HepG2 (cell line): ENCODE measurements around the gene SLC13A3. TPM values are rescaled to one million over a fixed set of nuclear protein-coding genes. Genes with fewer than 3 reads are reported as not detected.
A peak's percentile ranks its signal among the peaks of the same experiment; 100 is the strongest.

Source experiments
- CCAR2 ChIP-seq: fragments of 200-400 bp; formaldehyde crosslinking; optimal IDR thresholded peaks from 2 replicates; pipeline ENCODE3; 2018; ENCODE audit warnings: low read depth, mild to moderate bottlenecking, low read length, moderate library complexity
- DNMT3B ChIP-seq: conservative IDR thresholded peaks from 2 replicates; pipeline ENCODE4 v1.6.1; 2016; ENCODE audit warnings: missing biosample characterization, control low read depth
- FOXP1 ChIP-seq, 2 experiments: fragments of 450-650 bp in 1 of 2; IDR thresholded peaks; 2 replicates each; pipeline ENCODE4 v1.6.1; 2017 to 2018; ENCODE audit warnings: antibody characterized with exemption in 1 of 2
- HDAC2 ChIP-seq: sonication (generic); formaldehyde crosslinking; IDR thresholded peaks from 2 replicates; pipeline ENCODE4 v1.4.0; 2020; ENCODE audit warnings: missing genetic modification reagents
- JUN ChIP-seq: sonication (generic); formaldehyde crosslinking; IDR thresholded peaks from 2 replicates; pipeline ENCODE4 v1.4.0; 2020; ENCODE audit warnings: mild to moderate bottlenecking, missing genetic modification reagents
- KLF6 ChIP-seq: IDR thresholded peaks from 2 replicates; pipeline ENCODE4 v1.8.0; 2016; ENCODE audit warnings: missing biosample characterization, missing genetic modification reagents
- LCORL ChIP-seq, 2 experiments: fragments of 450-650 bp in 1 of 2; sonication (generic) in 1 of 2; formaldehyde crosslinking in 1 of 2; IDR thresholded peaks; 2 replicates each; pipeline versions ENCODE4 v1.5.0 to v1.6.1; 2017 to 2020; ENCODE audit warnings: antibody characterized with exemption in 1 of 2, missing genetic modification reagents in 1 of 2
- MATR3 ChIP-seq: sonication (generic); formaldehyde crosslinking; IDR thresholded peaks from 2 replicates; pipeline ENCODE4 v1.4.0; 2020; ENCODE audit warnings: missing genetic modification reagents
- NAIF1 ChIP-seq: sonication (generic); formaldehyde crosslinking; IDR thresholded peaks from 2 replicates; pipeline ENCODE4 v1.5.0; 2020; ENCODE audit warnings: mild to moderate bottlenecking, missing genetic modification reagents, borderline replicate concordance
- POLR2G ChIP-seq: fragments of 200-400 bp; formaldehyde crosslinking; IDR thresholded peaks from 2 replicates; pipeline ENCODE4 v1.6.1; 2018; ENCODE audit warnings: mild to moderate bottlenecking, low read depth, low read length, moderate library complexity
- RARA ChIP-seq: IDR thresholded peaks from 2 replicates; pipeline ENCODE4 v1.6.1; 2016; ENCODE audit warnings: missing genetic modification reagents, missing compliant biosample characterization
- SKI ChIP-seq: fragments of 450-650 bp; IDR thresholded peaks from one replicate; pipeline ENCODE4 v1.6.1; 2018; ENCODE audit warnings: mild to moderate bottlenecking; ENCODE audit not compliant: partially characterized antibody
- SOX13 ChIP-seq, 3 experiments: fragments of 450-650 bp in 1 of 3; sonication (generic) in 1 of 3; formaldehyde crosslinking in 1 of 3; IDR thresholded peaks in 2 of 3; conservative IDR thresholded peaks in 1 of 3; 2 replicates each; pipeline versions ENCODE4 v1.5.0 to v1.6.1; 2016 to 2020; ENCODE audit warnings: antibody characterized with exemption in 1 of 3, mild to moderate bottlenecking in 1 of 3, missing compliant biosample characterization in 1 of 3, missing genetic modification reagents in 1 of 3, moderate library complexity in 1 of 3
- TBL1XR1 ChIP-seq: fragments of 150-350 bp; IDR thresholded peaks from 2 replicates; pipeline ENCODE4 v1.6.1; 2014; ENCODE audit warnings: borderline replicate concordance, low read length; ENCODE audit not compliant: partially characterized antibody
- TBX2 ChIP-seq: sonication (generic); formaldehyde crosslinking; IDR thresholded peaks from 2 replicates; pipeline ENCODE4 v1.5.0; 2020; ENCODE audit warnings: missing genetic modification reagents, mild to moderate bottlenecking, borderline replicate concordance
- TGIF2 ChIP-seq: IDR thresholded peaks from 2 replicates; pipeline ENCODE4 v1.6.1; 2016; ENCODE audit warnings: control low read depth, missing compliant biosample characterization
- U2AF2 ChIP-seq: fragments of 200-400 bp; formaldehyde crosslinking; IDR thresholded peaks from 2 replicates; pipeline ENCODE4 v1.6.1; 2017; ENCODE audit warnings: low read depth, mild to moderate bottlenecking, low read length
- ZNF12 ChIP-seq: sonication (generic); formaldehyde crosslinking; IDR thresholded peaks from 2 replicates; pipeline ENCODE4 v1.5.0; 2020; ENCODE audit warnings: missing genetic modification reagents
- ZNF230 ChIP-seq: sonication (generic); formaldehyde crosslinking; IDR thresholded peaks from 2 replicates; pipeline ENCODE4 v1.4.0; 2020; ENCODE audit warnings: mild to moderate bottlenecking, missing genetic modification reagents
- ZNF615 ChIP-seq: sonication (generic); formaldehyde crosslinking; IDR thresholded peaks from 2 replicates; pipeline ENCODE4 v1.5.0; 2020; ENCODE audit warnings: mild to moderate bottlenecking, missing genetic modification reagents, borderline replicate concordance
- ZNF660 ChIP-seq: sonication (generic); formaldehyde crosslinking; IDR thresholded peaks from 2 replicates; pipeline ENCODE4 v1.5.1; 2020; ENCODE audit warnings: mild to moderate bottlenecking, low read depth, missing genetic modification reagents, borderline replicate concordance
- ZNF792 ChIP-seq: IDR thresholded peaks from 2 replicates; pipeline ENCODE4 v1.6.1; 2016
- polyA plus RNA-seq, 8 experiments: library from polyadenylated mRNA; depleted of rRNA in 3 of 8; stranded (reverse) in 7 of 8; unstranded in 1 of 8; fragments of >200 nt; fragmentation: Illumina TruSeq in 4 of 8; extraction: Trizol in 4 of 8; gene quantifications; 2 replicates each; pipeline versions ENCODE4 v1.2.1 to v1.2.3, GENCODE V29; 2011 to 2016; ENCODE audit warnings: low read depth in 4 of 8, missing spikeins in 1 of 8, mixed read lengths in 1 of 8; ENCODE audit not compliant: insufficient read depth in 1 of 8
- total RNA-seq, 5 experiments: library from RNA; depleted of rRNA; stranded (reverse); fragments of >200 nt; fragmentation: Illumina TruSeq; extraction: Trizol; gene quantifications; 2 replicates each; pipeline ENCODE4 v1.2.3, GENCODE V29; 2016; ENCODE audit warnings: low read depth in 1 of 5
- TF ChIP-seq, protein P1 (sequence below): sonication (generic); formaldehyde crosslinking; IDR thresholded peaks from 2 replicates; pipeline ENCODE4 v1.8.0; 2022; ENCODE audit warnings: mild to moderate bottlenecking, missing genetic modification reagents; ENCODE audit not compliant: insufficient replicate concordance
- TF ChIP-seq, protein P2 (sequence below), 2 experiments: sonication (generic) in 1 of 2; formaldehyde crosslinking in 1 of 2; IDR thresholded peaks; 2 replicates each; pipeline versions ENCODE4 v1.4.0 to v1.6.1; 2016 to 2020; ENCODE audit warnings: borderline replicate concordance in 1 of 2, low read depth in 1 of 2, mild to moderate bottlenecking in 1 of 2, missing genetic modification reagents in 1 of 2

The SLC13A3 gene
- total and polyA plus RNA-seq, 2 of the 13 experiments (the other 11 are each of a cell fraction or from before 2014, with no cell fraction given), result 66.5 to 76.0 TPM

DNA sequence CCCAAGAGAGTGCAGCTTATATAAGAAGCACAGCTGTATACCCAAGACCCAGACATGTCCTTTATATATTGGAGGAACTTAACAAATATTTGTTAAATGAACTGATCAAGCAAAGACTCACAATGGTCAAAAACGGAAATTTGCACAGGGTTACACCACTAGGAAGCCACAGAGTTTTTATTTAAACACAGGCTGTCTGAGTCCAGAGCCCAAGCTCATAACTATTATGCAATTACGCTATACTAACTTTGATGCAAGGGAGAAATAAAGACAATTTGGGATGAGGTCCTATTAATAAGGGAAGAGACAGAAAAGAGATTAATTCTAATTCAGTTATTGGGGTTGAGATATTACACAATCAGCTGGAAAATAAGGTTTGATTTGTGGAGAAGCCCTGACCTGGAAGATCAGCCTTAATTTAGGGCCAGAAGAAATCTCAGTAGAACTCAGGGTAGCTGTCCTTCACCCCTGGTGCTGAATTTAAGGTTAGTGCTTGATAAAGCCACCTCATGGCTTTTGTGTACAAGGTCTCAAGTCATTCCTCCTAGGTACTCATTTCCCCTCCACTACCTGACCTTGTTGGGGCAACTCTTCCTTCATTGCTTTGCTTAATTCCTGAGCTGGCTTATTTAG lies 127.4 kb downstream of the SLC13A3 start (continued):
- no peak for TF ChIP-seq CCAR2
- no peak for TF ChIP-seq ZNF660 (CRISPR knock-in tag)
- no peak for TF ChIP-seq JUN (CRISPR knock-in tag)
- 0 out of 2 replicates have a peak, but pooled peaks have one; percentile 41 for TF ChIP-seq KLF6 (CRISPR knock-in tag)
- TF ChIP-seq POLR2G, result no peak
- TF ChIP-seq FOXP1 (IDR thresholded peaks at IDR 0.05), result no peak
- peak; percentile 11; the same call in 1 of the 2 replicates for TF ChIP-seq FOXP1 (CRISPR knock-in tag; IDR thresholded peaks at IDR 0.05)
- TF ChIP-seq ZNF12 (CRISPR knock-in tag), result peak; percentile 56; the same call in 1 of the 2 replicates
- peak; percentile 56 for TF ChIP-seq HDAC2 (CRISPR knock-in tag)
- no peak for TF ChIP-seq MATR3 (CRISPR knock-in tag)
- peak; percentile 24; the same call in 1 of the 2 replicates for TF ChIP-seq TBX2 (CRISPR knock-in tag)
- no peak for TF ChIP-seq TGIF2 (CRISPR knock-in tag)
- TF ChIP-seq DNMT3B, result 0 out of 2 replicates have a peak, but pooled peaks have one; percentile 33
- TF ChIP-seq U2AF2, result no peak
- TF ChIP-seq ZNF615, result 0 out of 2 replicates have a peak, but pooled peaks have one; percentile 48
- peak; percentile 84 for TF ChIP-seq SKI
- TF ChIP-seq NAIF1 (CRISPR knock-in tag), result peak; percentile 50; the same call in 1 of the 2 replicates
- 0 out of 2 replicates have a peak, but pooled peaks have one; percentile 36 for TF ChIP-seq ZNF792 (CRISPR knock-in tag)
- TF ChIP-seq SOX13 (IDR thresholded peaks at IDR 0.05), result no peak
- peak in 1 of 2 experiments; percentile 25; a peak in 1 of 4 replicates for TF ChIP-seq SOX13 (CRISPR knock-in tag; conservative IDR thresholded peaks at IDR 0.05 in 1 of 2, IDR thresholded peaks at IDR 0.05 in 1 of 2)
- no peak for TF ChIP-seq LCORL (IDR thresholded peaks at IDR 0.05)
- 0 out of 2 replicates have a peak, but pooled peaks have one; percentile 8 for TF ChIP-seq LCORL (CRISPR knock-in tag; IDR thresholded peaks at IDR 0.05)
- TF ChIP-seq, protein P1, sequence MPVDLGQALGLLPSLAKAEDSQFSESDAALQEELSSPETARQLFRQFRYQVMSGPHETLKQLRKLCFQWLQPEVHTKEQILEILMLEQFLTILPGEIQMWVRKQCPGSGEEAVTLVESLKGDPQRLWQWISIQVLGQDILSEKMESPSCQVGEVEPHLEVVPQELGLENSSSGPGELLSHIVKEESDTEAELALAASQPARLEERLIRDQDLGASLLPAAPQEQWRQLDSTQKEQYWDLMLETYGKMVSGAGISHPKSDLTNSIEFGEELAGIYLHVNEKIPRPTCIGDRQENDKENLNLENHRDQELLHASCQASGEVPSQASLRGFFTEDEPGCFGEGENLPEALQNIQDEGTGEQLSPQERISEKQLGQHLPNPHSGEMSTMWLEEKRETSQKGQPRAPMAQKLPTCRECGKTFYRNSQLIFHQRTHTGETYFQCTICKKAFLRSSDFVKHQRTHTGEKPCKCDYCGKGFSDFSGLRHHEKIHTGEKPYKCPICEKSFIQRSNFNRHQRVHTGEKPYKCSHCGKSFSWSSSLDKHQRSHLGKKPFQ (CRISPR knock-in tag), result peak; percentile 44
- TF ChIP-seq RARA (CRISPR knock-in tag), result peak; percentile 74
- TF ChIP-seq, protein P2, sequence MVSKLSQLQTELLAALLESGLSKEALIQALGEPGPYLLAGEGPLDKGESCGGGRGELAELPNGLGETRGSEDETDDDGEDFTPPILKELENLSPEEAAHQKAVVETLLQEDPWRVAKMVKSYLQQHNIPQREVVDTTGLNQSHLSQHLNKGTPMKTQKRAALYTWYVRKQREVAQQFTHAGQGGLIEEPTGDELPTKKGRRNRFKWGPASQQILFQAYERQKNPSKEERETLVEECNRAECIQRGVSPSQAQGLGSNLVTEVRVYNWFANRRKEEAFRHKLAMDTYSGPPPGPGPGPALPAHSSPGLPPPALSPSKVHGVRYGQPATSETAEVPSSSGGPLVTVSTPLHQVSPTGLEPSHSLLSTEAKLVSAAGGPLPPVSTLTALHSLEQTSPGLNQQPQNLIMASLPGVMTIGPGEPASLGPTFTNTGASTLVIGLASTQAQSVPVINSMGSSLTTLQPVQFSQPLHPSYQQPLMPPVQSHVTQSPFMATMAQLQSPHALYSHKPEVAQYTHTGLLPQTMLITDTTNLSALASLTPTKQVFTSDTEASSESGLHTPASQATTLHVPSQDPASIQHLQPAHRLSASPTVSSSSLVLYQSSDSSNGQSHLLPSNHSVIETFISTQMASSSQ (IDR thresholded peaks at IDR 0.05; ENCODE audit: low read depth), result no peak
- TF ChIP-seq, protein P2 (CRISPR knock-in tag; IDR thresholded peaks at IDR 0.05; ENCODE audit: borderline replicate concordance), result no peak
- TF ChIP-seq ZNF230 (CRISPR knock-in tag), result no peak
- TF ChIP-seq TBL1XR1, result peak; percentile 40
